Breast epithelium (tissue), 4 donors: Measurements from ENCODE around the gene ZNF664. TPM values are rescaled to one million over a fixed set of nuclear protein-coding genes. Genes with fewer than 3 reads are reported as not detected.

Experiments
- DNase-seq, 2 donors: peaks; one replicate each; pipeline ENCODE4 v3.0.0-alpha.2; 2019; ENCODE audit warnings: low spot score in 2 of 2
- H3K27ac ChIP-seq, 2 donors: fragments of 200-600 bp; sonication (generic) in 1 of 2; one replicate each; pipeline ENCODE4 v1.5.1; 2016 to 2019; ENCODE audit warnings: mild to moderate bottlenecking in 1 of 2
- H3K27me3 ChIP-seq, 2 donors: fragments of 200-600 bp; sonication (generic) in 1 of 2; one replicate each; pipeline versions ENCODE4 v1.5.1 to v1.6.0; 2017 to 2019; ENCODE audit warnings: control low read depth in 1 of 2, mild to moderate bottlenecking in 1 of 2
- H3K36me3 ChIP-seq: fragments of 200-600 bp; one replicate; pipeline ENCODE4 v1.5.1; 2019
- H3K4me1 ChIP-seq, 2 donors: fragments of 200-600 bp; sonication (generic); one replicate each; pipeline ENCODE4 v1.5.1; 2016 to 2019; ENCODE audit warnings: control low read depth in 1 of 2
- H3K4me3 ChIP-seq, 3 donors: fragments of 200-600 bp; sonication (generic); 1 replicate in 2 of 3; 2 replicates in 1 of 3; pipeline ENCODE4 v1.5.1; 2016 to 2019; ENCODE audit warnings: mild to moderate bottlenecking in 3 of 3, moderate library complexity in 2 of 3
- H3K9me3 ChIP-seq, 2 donors: fragments of 200-600 bp; sonication (generic) in 1 of 2; one replicate each; pipeline ENCODE4 v1.5.1; 2016 to 2019; ENCODE audit warnings: control low read depth in 1 of 2
- CTCF ChIP-seq, 3 donors: fragments of 450-650 bp; IDR thresholded peaks; one replicate each; pipeline ENCODE4 v1.5.1; 2016 to 2017; ENCODE audit warnings: antibody characterized with exemption in 3 of 3, mild to moderate bottlenecking in 3 of 3, moderate library complexity in 3 of 3
- POLR2A ChIP-seq: fragments of 450-650 bp; IDR thresholded peaks from one replicate; pipeline ENCODE4 v1.6.1; 2016; ENCODE audit warnings: antibody characterized with exemption, mild to moderate bottlenecking, moderate library complexity
- POLR2AphosphoS5 ChIP-seq, 3 donors: sonication (generic); formaldehyde crosslinking; IDR thresholded peaks; one replicate each; pipeline ENCODE4 v1.6.1; 2017; ENCODE audit warnings: antibody characterized with exemption in 3 of 3
- intact Hi-C: fragments of 100-400 bp; cut with DNase I; formaldehyde crosslinking; loops from one replicate; pipeline ENCODE4 v1.15.1; 2023; ENCODE audit warnings: low total_unique reads
- total RNA-seq, 3 donors: library from RNA; depleted of rRNA; stranded (reverse); fragments of >200 nt; gene quantifications; one replicate each; pipeline ENCODE4 v1.1.0, GENCODE V29; 2016

The ZNF664 gene
- total RNA-seq, 3 donors from 2014 or later: 78.3 to 113 (median 97.8) TPM

- Histone ChIP-seq H3K9me3 (no peaks in the 10 kb centered on the region), H3K4me1 (no peaks in the 10 kb centered on the region), H3K27ac (no peak overlapping the region), H3K27me3 (no peaks in the 10 kb centered on the region), H3K4me3 (no peak overlapping the region), H3K36me3 (no peaks in the 10 kb centered on the region)
- DNase-seq: no peak
- no peak for TF ChIP-seq POLR2AphosphoS5 (IDR thresholded peaks at IDR 0.05)
- intact Hi-C loops: no loop called here
These were observed 30.8 kb upstream of the ZNF664 start for GRCh38 chr12:123942238-123942653.

- TF ChIP-seq CTCF (IDR thresholded peaks at IDR 0.05) (no peak), POLR2A (no peak), POLR2AphosphoS5 (IDR thresholded peaks at IDR 0.05) (no peak)
- no peak overlapping the region for H3K27ac ChIP-seq
- no peaks in the 10 kb centered on the region for H3K4me1 ChIP-seq
- DNase-seq: no peak
- H3K36me3 ChIP-seq: no peaks in the 10 kb centered on the region
- no peak overlapping the region for H3K4me3 ChIP-seq
- no peaks in the 10 kb centered on the region for H3K27me3 ChIP-seq
- intact Hi-C loops: no loop called here
- H3K9me3 ChIP-seq: no peaks in the 10 kb centered on the region
These were observed 29.9 kb upstream of the ZNF664 start for GRCh38 chr12:123942911-123943648.

- no peak for DNase-seq
- H3K27me3 ChIP-seq: no peaks in the 10 kb centered on the region
- H3K36me3 ChIP-seq: no peaks in the 10 kb centered on the region
- no peaks in the 10 kb centered on the region for H3K9me3 ChIP-seq
- no peak overlapping the region for H3K27ac ChIP-seq
- no peak overlapping the region for H3K4me3 ChIP-seq
- TF ChIP-seq POLR2A (no peak), POLR2AphosphoS5 (IDR thresholded peaks at IDR 0.05) (no peak), CTCF (IDR thresholded peaks at IDR 0.05) (no peak)
- intact Hi-C loops: no loop called here
- no peaks in the 10 kb centered on the region for H3K4me1 ChIP-seq
These were observed 29.2 kb upstream of the ZNF664 start for GRCh38 chr12:123943816-123944215.

- DNase-seq: no peak
- no peak for TF ChIP-seq POLR2A
- TF ChIP-seq POLR2AphosphoS5 (IDR thresholded peaks at IDR 0.05): no peak
- no peak for TF ChIP-seq CTCF (IDR thresholded peaks at IDR 0.05)
- no peak overlapping the region for H3K27ac ChIP-seq
- H3K36me3 ChIP-seq: no peaks in the 10 kb centered on the region
- no peaks in the 10 kb centered on the region for H3K4me1 ChIP-seq
- no peaks in the 10 kb centered on the region for H3K9me3 ChIP-seq
- intact Hi-C loops: no loop called here
- no peak overlapping the region for H3K4me3 ChIP-seq
- no peaks in the 10 kb centered on the region for H3K27me3 ChIP-seq
These were observed 28.3 kb upstream of the ZNF664 start for GRCh38 chr12:123944696-123945095.

GRCh38 chr12:123945287-123946151 is 27.5 kb upstream of the ZNF664 start:
- H3K36me3 ChIP-seq: no peaks in the 10 kb centered on the region
- DNase-seq: no peak

More at GRCh38 chr12:123945287-123946151, 27.5 kb upstream of the ZNF664 start:
- no peak overlapping the region for H3K4me3 ChIP-seq
- H3K4me1 ChIP-seq: no peaks in the 10 kb centered on the region
- H3K9me3 ChIP-seq: no peaks in the 10 kb centered on the region
- no peaks in the 10 kb centered on the region for H3K27me3 ChIP-seq
- H3K27ac ChIP-seq: no peak overlapping the region
- intact Hi-C loops: no loop called here
- TF ChIP-seq CTCF (IDR thresholded peaks at IDR 0.05) (no peak), POLR2AphosphoS5 (IDR thresholded peaks at IDR 0.05) (no peak), POLR2A (no peak)
